NCI-H748 (cell line): Measurements from ENCODE around the gene MARVELD1.
"Not testable (repeated sequence)": the region's sequence is repeated elsewhere in the genome, so short reads cannot be mapped to it uniquely, and the experiment has no call there.

Experiments used
- DNase-seq: peaks from one replicate; lab custom pipeline; 2025; ENCODE audit not compliant: unreplicated experiment; lab: John Stamatoyannopoulos, UW

MARVELD1 gene

DNA sequence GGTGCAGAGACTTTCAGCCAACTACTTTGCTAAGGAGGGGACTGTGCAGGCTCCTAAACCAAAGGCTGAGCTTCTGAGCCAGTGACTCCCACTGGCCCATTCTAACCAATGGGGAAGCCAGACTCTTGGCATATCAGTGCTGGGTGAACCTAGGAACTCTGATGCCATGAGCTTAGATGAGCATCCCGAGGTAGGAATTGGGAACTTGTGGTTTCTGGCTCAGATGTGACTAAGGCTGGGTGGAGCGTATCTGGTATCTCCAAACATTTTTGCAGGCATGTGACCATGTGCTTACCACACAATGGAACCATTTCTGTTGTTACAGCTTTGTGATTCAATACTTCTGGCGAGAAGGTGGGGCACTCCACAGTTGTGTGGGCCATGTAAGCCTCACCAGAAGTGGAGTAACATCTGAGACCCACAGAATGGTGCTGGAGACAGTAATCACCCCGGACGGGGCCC lies 23.9 kb upstream of the MARVELD1 start:
- no peak for DNase-seq

DNA sequence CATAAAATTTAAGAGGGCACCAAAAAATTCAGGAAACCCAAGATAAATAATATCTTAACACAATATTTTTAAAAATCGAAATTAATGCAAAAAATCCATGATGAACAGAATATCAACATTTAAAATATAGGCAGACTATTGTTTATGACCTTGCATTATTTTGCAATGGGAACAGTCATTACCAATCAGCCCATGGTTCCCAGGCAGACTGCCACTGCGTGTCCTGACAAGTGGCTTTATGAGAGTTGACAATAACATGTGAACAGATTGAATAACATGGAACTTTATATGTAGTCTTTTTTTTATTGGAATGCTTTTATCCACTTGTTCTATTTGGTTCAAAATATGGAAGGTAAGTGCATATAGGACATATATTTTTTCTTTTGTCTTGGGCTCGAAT lies 23.4 kb upstream of the MARVELD1 start:
- no peak for DNase-seq

DNA sequence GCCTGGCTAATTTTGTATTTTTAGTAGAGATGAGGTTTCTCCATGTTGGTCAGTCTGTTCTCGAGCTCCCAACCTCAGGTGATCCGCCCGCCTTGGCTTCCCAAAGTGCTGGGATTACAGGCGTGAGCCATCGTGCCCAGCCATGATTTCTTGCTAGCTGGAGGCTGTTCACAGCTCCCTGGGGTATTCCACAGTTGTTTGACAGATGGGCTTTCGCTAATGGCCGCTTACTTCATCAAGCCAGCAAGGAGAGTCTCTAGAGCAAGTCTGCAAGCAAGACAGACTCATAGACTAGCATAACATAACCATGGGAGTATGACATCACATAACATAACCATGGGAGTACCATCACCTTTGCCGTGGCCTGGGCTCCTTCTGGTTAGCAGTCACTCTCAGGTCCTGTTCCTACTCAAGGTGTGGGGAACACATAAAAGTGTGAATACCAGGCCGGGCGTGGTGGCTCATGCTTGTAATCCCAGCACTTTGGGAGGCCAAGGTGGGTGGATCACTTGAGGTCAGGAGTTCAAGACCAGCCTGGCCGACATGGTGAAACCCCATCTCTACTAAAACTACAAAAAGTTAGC lies 15.4 kb upstream of the MARVELD1 start:
- DNase-seq = not testable (repeated sequence)

DNA sequence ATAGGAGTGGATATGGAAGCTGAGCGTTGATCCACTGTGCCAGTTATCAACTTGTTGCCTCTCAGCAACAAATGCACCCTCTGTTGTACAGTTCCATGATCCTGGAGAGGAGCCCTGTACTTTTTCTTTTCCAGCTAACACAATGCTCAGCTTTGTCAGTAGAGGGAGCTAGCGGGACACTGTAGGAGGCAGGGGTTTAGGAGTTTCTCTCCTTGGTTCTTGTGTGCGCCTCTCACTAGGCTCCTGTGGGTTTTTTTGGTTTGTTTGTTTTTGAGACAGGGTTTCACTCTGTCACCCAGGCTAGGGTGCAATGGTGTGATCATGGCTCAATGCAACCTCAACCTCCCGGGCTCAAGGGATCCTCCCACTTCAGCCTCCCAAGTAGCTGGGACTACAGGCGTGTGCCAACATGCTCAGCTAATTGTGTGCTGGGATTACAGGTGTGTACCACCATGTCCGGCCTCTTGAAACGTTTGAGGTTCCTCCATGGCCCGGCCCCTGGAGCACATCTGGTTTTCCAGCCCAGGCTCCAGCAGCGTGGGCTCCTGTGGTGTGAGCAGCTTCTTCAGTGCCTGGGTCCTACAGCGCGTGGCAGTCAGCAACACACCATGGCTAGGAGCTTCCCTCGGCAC lies 12.0 kb upstream of the MARVELD1 start:
- DNase-seq = peak; percentile 50

DNA sequence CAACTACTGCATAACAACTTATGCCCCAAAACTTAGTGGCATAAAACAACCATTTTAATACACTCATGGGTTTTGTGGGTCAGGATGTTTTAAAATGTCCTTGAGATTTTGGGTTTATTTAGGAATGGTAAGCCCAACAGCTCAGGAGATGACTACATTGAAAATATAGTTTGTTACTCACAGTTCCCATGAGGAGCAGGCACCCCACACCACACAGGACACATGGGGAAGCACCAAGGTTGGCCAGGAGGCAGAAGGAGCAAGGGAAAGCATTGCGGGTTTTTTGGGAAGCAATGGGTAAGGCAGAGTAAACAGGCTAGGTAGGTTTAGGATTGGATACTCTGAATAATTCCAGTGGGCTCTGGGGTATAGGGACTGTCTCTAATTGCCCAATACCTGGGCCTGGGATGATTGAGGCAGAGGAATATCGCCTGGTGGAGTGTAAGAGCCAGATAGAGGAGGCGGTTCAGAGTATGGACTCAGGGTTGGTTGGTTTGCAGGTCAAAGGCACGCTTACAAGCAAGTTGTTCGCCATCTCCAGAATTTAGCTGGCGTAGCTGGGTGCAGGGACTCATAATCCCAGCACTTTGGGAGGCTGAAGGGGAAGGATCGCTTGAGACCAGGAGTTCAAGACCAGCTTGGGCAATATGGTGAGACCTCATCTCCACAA lies 10.0 kb upstream of the MARVELD1 start:
- no peak for DNase-seq

DNA sequence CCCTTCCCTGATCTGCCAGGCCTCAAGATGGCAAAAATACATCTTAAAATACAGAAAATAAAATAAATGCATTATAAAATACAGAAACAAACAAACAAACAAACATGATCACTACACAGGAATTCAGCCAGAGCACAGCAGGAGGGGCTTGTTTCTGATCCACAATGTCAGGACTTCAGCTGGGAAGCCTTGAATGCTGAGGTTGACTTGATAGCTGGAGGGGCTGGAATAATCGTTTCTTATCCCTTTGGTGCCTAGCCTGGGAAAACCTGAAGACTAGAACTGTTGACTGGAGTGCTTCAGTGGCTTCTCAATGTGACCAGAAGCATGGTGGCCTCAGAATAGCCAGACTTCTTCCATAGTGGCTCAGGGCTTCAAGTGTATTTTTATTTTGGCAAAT lies 9.2 kb upstream of the MARVELD1 start:
- no peak for DNase-seq

DNA sequence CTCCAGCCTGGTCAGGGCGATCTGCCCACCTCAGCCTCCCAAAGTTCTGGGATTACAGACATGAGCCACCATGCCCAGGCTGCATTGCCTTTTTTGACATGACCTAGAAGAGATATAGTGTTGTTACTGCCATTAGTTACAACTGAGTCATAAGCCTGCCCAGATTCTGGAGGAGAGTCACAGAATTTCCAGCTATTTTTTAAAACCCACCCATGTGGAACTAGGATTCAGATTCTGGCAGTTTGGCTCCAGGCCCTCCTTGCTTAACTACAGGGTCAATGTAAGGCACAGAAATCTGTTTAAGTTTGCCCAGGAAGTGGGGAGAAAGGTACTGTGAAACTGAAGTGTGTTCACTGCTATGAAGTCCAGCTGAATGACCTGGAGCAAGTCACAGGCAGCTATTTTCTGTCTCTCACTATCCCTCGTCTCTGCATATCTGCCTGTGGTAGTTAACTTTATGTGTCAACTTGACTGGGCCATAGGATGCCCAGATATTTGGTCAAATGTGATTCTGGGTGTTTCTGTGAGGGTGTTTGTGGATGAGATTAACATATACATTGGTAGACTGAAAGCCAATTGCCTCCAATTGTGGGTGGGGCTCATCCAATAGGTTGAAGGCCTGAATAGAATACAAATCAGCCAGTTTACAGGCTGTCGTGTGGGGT lies 8.4 kb upstream of the MARVELD1 start:
- no peak for DNase-seq

DNA sequence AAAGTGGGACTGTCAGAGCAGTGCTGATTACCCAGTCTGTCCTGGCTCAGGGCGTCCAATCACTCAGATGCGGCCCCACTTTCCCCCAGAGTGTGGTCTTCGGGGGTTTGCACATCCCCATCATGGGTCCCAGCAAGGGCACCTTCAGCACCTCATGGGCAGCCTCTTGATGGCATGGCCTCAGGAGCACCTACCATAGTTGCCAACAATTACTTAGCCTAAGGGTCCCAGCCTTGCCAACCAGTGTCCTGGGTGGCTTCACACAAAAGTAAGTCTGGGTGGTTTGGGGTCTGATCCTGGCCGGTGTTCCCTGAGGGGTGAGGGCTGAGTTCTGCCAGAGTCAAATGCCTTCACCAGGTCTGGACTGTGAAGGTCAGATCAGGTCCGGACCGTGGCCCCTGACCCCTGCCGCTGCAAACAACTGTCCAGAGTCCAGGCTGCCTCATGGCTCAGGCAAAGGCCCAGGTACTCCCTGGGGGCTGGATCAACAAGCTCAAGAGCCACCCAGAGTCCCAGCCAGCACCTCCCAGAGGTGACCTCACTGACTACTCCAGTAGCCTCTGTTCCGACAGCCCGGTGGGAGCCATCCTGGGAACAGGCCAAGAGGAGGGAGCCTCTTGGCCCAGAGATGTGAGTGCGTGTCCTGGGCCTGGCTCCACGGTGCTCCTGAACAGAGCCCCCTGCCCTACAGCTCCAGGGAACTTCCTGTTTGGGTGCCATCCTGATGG lies 6.2 kb upstream of the MARVELD1 start:
- no peak for DNase-seq

DNA sequence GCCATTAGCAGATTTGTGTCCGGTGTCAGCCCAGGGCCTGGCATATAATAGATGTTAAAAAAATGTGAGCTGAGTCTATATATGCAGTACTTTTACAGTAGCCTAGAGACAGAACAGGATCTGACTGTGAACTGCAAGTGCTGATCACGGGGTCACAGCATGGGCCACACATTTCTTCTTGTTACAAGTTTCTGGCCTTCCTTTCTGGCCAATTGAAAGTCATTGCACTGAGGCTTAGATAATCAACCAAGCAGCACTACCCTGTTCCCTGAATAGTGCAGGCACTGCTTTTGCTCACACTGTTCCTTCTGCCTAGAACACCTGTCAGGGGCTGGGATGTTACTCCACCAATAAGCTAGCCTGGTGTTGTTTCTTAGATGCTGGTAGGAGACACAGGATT lies 5.4 kb upstream of the MARVELD1 start:
- DNase-seq = no peak

DNA sequence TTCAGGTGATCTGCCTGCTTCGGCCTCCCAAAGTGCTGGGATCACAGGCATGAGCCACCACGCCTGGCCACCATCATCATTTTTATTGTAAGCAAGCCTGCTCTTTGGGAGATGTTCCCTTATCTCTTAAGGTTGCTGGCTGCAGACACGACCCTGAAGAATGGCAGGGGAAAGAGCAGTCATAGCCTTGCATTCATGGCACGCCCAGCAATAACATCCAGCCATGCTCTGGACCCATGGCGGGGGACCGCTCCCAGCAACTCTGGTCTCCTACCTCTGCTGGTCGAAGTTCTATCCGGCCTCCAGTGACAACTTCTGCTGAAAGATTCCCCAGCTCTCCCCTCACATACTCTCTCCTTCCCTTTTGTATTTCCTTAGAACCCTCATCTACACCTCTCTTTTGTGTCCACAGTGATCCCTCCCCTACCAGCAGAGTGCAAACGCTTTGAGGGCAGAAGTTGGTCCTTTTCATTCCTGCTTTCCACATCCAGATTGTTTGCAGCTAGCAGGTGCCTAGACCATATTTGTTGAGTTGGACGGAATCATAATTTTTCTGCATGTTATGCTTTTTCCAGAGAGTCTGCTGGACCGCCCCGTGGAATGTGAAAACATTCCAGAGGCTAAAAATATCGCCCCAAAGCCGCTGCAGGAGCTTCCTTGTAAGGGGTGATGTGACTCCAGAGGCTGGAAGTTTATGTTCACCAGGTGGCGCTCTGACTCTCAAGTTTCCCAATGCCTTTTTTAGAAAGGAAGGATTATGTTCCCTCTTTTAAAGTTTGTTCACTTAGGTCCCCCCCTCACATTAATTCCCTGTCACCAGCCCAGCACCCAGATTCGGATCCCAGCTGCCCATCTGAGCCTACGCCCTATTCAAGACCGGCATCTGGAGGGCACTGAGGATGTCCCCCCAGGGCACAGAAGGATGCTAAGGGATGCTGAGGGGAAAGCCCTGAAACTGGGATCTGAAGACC lies 4.3 kb upstream of the MARVELD1 start:
- DNase-seq = peak; percentile 25

DNA sequence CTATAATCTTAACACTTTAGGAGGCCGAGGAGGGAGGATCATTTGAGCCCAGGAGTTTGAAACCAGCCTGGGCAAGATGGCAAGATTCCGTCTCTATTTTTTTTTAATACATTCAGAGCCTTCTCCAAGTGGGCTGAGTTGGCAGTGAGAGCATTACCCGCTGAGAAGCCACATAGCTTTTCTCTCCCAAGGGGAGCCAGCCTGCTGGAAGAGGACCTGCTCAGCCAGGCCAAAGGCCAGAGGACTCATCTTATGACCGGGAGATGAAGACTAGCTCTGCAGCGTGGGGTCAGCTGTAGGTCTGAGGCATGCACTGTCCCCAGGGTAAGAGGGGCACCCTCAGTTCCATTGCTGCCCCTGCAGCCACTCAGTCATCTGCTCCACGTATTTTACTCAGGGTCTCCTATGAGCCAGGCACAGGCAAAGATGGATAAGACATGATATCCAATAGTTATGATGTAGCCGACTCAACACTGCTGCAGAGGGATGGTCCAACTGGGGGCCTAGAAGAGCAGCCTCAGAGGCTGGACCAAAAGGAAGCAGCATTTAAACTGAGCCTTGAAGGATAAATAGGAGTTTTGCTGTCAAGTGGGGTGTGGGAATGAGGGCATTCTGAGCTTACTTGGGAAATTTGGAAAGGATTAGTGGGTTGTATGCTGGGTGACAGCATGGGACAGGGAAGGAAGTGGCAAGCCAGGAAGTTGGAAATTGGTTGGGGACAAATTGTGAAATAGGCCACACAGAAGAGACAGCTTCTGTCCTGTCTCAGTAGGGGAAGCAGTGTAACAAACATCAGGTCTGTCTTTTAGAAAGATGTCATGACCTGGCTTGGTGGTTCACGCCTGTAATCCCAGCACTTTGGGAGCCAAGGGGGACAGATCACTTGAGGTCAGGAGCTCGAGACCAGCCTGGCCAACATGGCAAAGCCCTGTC lies 1.6 kb upstream of the MARVELD1 start:
- no peak for DNase-seq

DNA sequence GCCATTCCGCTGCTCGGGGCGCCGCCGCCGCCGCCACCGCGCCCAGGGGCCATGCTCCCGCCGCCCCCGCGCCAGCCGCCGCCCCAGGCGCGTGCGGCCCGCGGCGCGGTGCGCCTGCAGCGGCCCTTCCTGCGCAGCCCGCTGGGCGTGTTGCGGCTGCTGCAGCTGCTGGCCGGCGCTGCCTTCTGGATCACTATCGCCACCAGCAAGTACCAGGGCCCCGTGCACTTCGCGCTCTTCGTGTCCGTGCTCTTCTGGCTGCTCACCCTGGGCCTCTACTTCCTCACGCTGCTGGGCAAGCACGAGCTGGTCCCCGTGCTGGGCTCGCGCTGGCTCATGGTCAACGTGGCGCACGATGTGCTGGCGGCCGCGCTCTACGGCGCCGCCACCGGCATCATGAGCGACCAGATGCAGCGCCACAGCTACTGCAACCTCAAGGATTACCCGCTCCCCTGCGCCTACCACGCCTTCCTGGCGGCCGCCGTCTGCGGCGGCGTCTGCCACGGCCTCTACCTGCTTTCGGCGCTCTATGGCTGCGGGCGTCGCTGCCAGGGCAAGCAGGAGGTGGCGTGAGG lies 383 bp downstream of the MARVELD1 start:
- peak; percentile 75 for DNase-seq

DNA sequence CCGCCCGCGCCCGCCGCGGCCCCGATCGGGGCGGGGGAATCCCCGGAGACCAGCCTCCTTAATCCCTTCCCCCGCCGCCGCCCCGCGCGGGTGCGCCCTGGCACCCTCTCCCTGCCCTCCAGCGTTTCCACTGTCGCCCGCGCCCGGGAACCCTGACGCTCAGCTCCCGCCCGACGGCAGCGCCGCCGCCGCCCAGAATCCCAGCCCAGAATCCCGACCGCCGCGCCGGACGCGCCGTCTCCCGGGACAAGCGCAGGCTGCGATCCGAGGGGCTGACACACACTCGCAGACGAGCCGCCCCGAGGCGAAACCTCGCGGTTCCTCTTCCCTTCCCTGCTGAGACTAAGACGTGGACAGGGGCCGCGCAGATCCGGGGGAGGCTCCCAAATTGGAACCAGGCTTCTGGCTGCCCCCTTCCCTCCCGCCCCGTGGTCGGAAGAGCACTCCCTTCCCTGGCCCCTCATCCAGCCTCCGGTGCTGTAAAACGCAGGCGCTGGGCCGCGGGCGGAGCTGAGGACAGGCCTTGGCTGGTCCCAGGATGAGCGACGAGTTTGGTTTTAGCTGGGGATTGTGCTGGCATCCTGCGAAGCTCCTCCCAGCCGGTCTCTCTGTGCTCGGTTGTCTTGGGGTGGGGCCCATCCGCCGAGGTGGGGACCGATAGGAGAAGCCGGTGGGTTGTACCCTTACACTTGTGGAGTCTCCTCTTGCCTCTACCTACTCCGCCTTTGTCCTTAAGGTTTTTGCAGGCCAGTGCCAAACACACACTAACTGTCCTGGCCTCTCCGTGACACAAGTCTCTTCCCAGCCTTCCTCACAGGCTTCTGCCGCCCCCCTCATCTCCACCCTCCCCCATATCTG lies 1.1 kb downstream of the MARVELD1 start:
- DNase-seq = no peak

DNA sequence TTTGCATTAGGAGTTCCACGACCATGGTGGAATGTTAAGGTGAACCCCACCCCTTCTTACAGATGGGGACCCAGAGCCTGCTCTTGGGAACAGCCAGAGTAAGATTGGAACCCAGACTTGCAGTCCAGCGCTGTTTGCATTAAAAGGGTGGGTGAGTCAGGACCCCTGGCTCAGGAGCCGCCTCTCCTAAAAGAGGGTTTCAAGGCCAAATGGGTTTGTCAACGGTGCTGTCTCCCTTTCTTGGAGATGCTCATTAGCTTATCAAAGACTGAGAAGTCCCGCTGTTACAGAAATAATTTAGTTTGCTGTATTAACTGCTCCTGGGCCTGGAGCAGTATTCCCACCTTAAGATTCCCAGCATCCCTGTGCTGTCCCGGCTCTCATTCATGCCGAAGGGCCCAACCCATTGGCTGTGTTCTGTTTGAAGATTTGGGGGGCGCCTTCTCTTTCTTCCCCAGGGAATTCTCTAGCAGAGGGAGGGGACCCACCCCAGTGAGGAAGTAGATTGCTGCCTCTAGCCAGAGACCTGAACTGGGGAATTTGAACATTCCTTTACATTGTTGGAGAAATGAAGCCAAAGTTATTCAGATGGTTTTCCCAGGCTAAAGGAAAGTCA lies 1.8 kb downstream of the MARVELD1 start:
- no peak for DNase-seq

DNA sequence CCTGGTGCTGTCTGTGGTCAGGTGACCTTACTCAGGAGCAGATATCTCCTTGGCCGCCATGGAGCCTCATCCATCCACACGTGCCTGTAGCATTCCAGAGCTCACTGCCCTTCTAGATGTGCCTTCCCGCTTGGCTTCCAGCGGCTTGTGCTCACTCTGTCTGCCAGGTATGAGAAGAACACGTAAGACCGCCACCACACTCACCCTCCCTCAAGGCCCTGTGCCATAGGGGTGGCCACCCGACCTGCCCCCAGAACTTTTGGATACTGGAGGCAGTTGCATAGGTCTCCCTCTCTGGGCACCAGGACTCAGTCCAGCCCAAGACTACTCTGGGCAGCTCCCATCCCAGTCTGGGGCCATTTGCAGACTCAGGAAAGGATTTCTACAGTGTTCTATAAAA lies 4.1 kb downstream of the MARVELD1 start:
- DNase-seq = no peak

DNA sequence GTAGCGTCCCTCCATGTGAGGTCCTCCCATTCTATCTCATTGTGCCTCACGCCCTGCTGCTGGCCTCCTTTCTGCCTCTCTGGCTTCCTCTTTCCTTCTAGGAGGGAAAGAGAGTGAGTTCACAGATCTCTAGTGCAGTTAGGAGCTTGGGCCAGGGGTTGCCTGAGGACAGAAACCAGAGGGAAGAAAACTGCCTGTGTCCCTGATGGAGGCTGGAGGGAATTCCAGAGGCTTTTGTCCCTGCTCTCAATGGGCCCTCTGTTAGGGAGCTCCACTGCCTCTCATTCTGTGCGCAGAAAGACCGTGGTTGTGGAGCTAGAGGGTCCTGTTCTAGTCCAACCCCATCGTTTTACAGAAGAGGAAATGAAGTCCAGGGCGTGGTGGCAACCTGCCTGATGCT lies 4.6 kb downstream of the MARVELD1 start:
- no peak for DNase-seq

DNA sequence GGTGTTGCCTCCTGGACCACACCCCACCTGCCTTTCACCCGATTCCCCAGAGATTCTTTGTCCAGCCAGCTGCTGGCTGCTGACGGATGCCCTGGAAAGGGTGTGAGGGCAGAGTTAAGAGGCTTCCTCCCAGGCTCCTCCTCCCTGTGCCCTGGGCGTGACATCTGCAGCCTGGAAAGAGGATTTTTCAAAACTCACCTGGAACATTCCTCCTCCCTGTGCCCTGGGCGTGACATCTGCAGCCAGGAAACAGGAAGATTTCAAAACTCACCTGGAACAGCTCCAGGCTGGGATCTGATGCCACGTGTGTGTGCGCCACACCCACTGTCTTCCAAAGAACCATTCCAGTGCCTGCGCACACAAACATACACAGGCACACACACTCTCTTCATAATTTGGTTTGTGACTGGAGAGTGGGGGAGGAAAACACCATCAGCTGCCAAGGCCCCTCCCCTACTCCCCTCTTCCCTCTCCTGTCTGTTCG lies 5.2 kb downstream of the MARVELD1 start:
- DNase-seq = peak; percentile 87
